Keratinocyte (primary cell): ENCODE results near the gene IVL. TPM values are rescaled to one million over a fixed set of nuclear protein-coding genes. Genes with fewer than 3 reads are reported as not detected.

Experiments used
- DNase-seq: peaks from one replicate; pipeline ENCODE4 v3.0.0-alpha.2; 2011; ENCODE audit warnings: low read depth, missing footprints, low spot score
- FAIRE-seq: peaks from 2 replicates; lab custom pipeline; 2011; peaks lifted over from hg19 to GRCh38; lab: Jason Lieb, UNC
- H2AFZ ChIP-seq: 2 replicates; pipeline ENCODE4 v1.6.0; 2012; ENCODE audit warnings: low read length, control low read depth, inconsistent platforms; ENCODE audit not compliant: control insufficient read depth
- H3K27ac ChIP-seq: 2 replicates; pipeline ENCODE4 v1.5.1; 2011; ENCODE audit warnings: low read length; ENCODE audit not compliant: control insufficient read depth, insufficient read depth
- H3K27me3 ChIP-seq: 3 replicates; pipeline ENCODE4 v1.6.0; 2011; ENCODE audit warnings: low read length; ENCODE audit not compliant: control insufficient read depth, insufficient read depth; ENCODE audit errors: extremely low read depth
- H3K36me3 ChIP-seq, 2 experiments: 2 replicates in 1 of 2; 3 replicates in 1 of 2; pipeline ENCODE4 v1.5.1; 2011; ENCODE audit warnings: low read length in 2 of 2, mild to moderate bottlenecking in 1 of 2; ENCODE audit not compliant: control insufficient read depth in 2 of 2, insufficient read depth in 2 of 2; ENCODE audit errors: extremely low read depth in 1 of 2
- H3K4me1 ChIP-seq: 3 replicates; pipeline ENCODE4 v1.5.1; 2011; ENCODE audit warnings: low read length; ENCODE audit not compliant: control insufficient read depth, insufficient read depth; ENCODE audit errors: extremely low read depth
- H3K4me2 ChIP-seq: 3 replicates; pipeline ENCODE4 v1.6.0; 2011; ENCODE audit warnings: low read depth, low read length; ENCODE audit not compliant: control insufficient read depth, insufficient read depth; ENCODE audit errors: extremely low read depth
- H3K4me3 ChIP-seq, 3 experiments: fragments of 200-600 bp in 1 of 3; sonication (generic) in 1 of 3; 2 replicates in 2 of 3; 3 replicates in 1 of 3; pipeline ENCODE4 v1.5.1; 2011 to 2016; ENCODE audit warnings: low read length in 3 of 3, mild to moderate bottlenecking in 3 of 3, control low read depth in 2 of 3, inconsistent platforms in 1 of 3, low read depth in 1 of 3, mixed read lengths in 1 of 3, mixed run types in 1 of 3, moderate library complexity in 1 of 3; ENCODE audit not compliant: control insufficient read depth in 2 of 3, insufficient read depth in 2 of 3; ENCODE audit errors: extremely low read depth in 1 of 3
- H3K79me2 ChIP-seq: 2 replicates; pipeline ENCODE4 v1.6.0; 2012; ENCODE audit warnings: low read length; ENCODE audit not compliant: control insufficient read depth, insufficient read depth
- H3K9ac ChIP-seq: 3 replicates; pipeline ENCODE4 v1.6.0; 2011; ENCODE audit warnings: low read length; ENCODE audit not compliant: control insufficient read depth, insufficient read depth; ENCODE audit errors: extremely low read depth
- H3K9me1 ChIP-seq: 3 replicates; pipeline ENCODE4 v1.6.0; 2011; ENCODE audit warnings: low read length; ENCODE audit not compliant: control insufficient read depth, insufficient read depth; ENCODE audit errors: extremely low read depth
- H3K9me3 ChIP-seq: 2 replicates; pipeline ENCODE4 v1.5.1; 2012; ENCODE audit warnings: low read depth, low read length; ENCODE audit not compliant: control insufficient read depth
- H4K20me1 ChIP-seq: 3 replicates; pipeline ENCODE4 v1.6.0; 2011; ENCODE audit warnings: low read length; ENCODE audit not compliant: control insufficient read depth, insufficient read depth; ENCODE audit errors: extremely low read depth
- EZH2 ChIP-seq: IDR thresholded peaks from one replicate; pipeline ENCODE4 v1.6.1; 2012; ENCODE audit warnings: inconsistent platforms, mild to moderate bottlenecking, low read length, moderate library complexity
- dilution Hi-C: fragments of 300-500 bp; cut with MboI; formaldehyde crosslinking; loops from one replicate; pipeline ENCODE4 v1.7.0; 2020; ENCODE audit warnings: low sequenced_read_pairs; ENCODE audit not compliant: extremely low pct_ligation_motif_present
- polyA plus RNA-seq, 5 experiments: library from polyadenylated mRNA; depleted of rRNA in 3 of 5; stranded (reverse) in 3 of 5; stranded (forward) in 1 of 5; unstranded in 1 of 5; fragments of >200 nt; gene quantifications; 1 replicate in 1 of 5; 2 replicates in 3 of 5; 3 replicates in 1 of 5; pipeline versions ENCODE4 v1.2.1 to v1.2.3, GENCODE V29; 2011 to 2012; ENCODE audit warnings: missing spikeins in 2 of 5, low read depth in 1 of 5, low replicate concordance in 1 of 5
- TF ChIP-seq, protein P1 (sequence below), 3 experiments: IDR thresholded peaks in 1 of 3; conservative IDR thresholded peaks in 1 of 3; optimal IDR thresholded peaks in 1 of 3; 2 replicates in 2 of 3; 3 replicates in 1 of 3; pipeline versions ENCODE3 to v1.5.1; 2011; ENCODE audit warnings: low read length in 3 of 3, mild to moderate bottlenecking in 3 of 3, moderate library complexity in 2 of 3, control low read depth in 1 of 3, inconsistent platforms in 1 of 3; ENCODE audit not compliant: insufficient read depth in 2 of 3; ENCODE audit errors: extremely low read depth in 1 of 3

Gene IVL
- polyA plus RNA-seq, 1 donor (not counting 4 experiments of a cell fraction or from before 2014, with no cell fraction given), result 89.2 TPM

DNA sequence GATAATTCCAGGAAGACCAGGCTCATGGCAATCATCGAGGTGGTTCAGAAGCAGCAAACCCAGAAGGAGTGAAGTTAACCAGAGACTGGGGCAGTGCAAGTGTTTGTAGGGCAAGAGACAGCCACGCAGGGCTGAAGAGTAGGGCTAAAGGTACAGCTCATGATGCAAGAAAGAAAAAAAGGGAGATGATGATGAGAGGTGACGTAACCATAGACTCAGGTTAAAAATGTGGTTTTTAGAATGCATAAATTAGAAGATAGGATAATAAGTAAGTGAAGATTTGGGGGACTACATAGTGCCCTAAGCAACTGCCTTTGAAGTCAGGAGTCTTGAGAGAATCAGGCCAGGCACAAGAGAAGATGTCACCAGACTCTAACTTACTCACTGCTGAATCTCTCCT, 48.2 kb upstream of the IVL start:
- Histone ChIP-seq H3K79me2 (no peaks in the 10 kb centered on the region), H3K9me3 (no peaks in the 10 kb centered on the region), H3K27me3 (no peaks in the 10 kb centered on the region), H3K9me1 (no peaks in the 10 kb centered on the region), H3K4me3 (no peak overlapping the region), H3K4me1 (peaks cover 14% of the 10 kb centered on the region), H3K4me2 (no peak overlapping the region), H3K27ac (no peak overlapping the region), H4K20me1 (no peaks in the 10 kb centered on the region), H2AFZ (no peak overlapping the region), H3K9ac (no peak overlapping the region), H3K36me3 (no peaks in the 10 kb centered on the region)
- TF ChIP-seq, protein P1, sequence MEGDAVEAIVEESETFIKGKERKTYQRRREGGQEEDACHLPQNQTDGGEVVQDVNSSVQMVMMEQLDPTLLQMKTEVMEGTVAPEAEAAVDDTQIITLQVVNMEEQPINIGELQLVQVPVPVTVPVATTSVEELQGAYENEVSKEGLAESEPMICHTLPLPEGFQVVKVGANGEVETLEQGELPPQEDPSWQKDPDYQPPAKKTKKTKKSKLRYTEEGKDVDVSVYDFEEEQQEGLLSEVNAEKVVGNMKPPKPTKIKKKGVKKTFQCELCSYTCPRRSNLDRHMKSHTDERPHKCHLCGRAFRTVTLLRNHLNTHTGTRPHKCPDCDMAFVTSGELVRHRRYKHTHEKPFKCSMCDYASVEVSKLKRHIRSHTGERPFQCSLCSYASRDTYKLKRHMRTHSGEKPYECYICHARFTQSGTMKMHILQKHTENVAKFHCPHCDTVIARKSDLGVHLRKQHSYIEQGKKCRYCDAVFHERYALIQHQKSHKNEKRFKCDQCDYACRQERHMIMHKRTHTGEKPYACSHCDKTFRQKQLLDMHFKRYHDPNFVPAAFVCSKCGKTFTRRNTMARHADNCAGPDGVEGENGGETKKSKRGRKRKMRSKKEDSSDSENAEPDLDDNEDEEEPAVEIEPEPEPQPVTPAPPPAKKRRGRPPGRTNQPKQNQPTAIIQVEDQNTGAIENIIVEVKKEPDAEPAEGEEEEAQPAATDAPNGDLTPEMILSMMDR (optimal IDR thresholded peaks at IDR 0.05 in 1 of 3, IDR thresholded peaks at IDR 0.05 in 1 of 3, conservative IDR thresholded peaks at IDR 0.05 in 1 of 3; ENCODE audit: extremely low read depth in 1 of 3, insufficient read depth in 2 of 3, low read length in 3 of 3), result no peak
- no peak for TF ChIP-seq EZH2
- dilution Hi-C loops, result no loop called here
- DNase-seq (no peak), FAIRE-seq (no peak)

DNA sequence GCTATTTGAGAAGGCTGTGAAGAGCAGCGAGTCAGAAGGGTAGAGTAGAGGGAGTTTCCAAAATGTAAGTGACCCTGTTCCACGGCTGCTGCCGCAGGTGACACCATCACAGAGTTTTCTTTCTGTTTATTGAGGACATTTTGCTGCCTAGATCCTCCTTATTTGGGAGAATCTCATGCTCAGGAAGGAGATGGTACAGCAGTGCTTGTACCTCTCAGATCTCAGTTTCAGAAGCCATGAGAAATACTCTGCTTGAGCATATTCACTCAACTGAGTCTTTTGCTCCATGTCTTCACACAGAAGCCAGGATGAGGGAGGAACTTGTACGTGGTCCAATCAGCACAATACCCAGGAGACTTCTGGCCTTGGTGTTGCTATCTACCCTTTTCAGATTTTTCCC, 47.0 kb upstream of the IVL start:
- DNase-seq (no peak), FAIRE-seq (no peak)
- dilution Hi-C loops, result no loop called here
- no peak overlapping the region for H3K27ac ChIP-seq
- no peak overlapping the region for H3K4me2 ChIP-seq
- no peak overlapping the region for H3K9ac ChIP-seq
- no peak overlapping the region for H3K4me3 ChIP-seq
- TF ChIP-seq, protein P1 (optimal IDR thresholded peaks at IDR 0.05 in 1 of 3, IDR thresholded peaks at IDR 0.05 in 1 of 3, conservative IDR thresholded peaks at IDR 0.05 in 1 of 3; ENCODE audit: extremely low read depth in 1 of 3, insufficient read depth in 2 of 3, low read length in 3 of 3), result no peak
- TF ChIP-seq EZH2, result no peak
- H2AFZ ChIP-seq, result no peak overlapping the region
- no peaks in the 10 kb centered on the region for H3K36me3 ChIP-seq
- H3K4me1 ChIP-seq, result peaks cover 8% of the 10 kb centered on the region
- no peaks in the 10 kb centered on the region for H3K9me3 ChIP-seq
- no peaks in the 10 kb centered on the region for H3K27me3 ChIP-seq
- no peaks in the 10 kb centered on the region for H4K20me1 ChIP-seq
- no peaks in the 10 kb centered on the region for H3K79me2 ChIP-seq
- H3K9me1 ChIP-seq, result no peaks in the 10 kb centered on the region
